GF-D8 (cell line): ENCODE results near the gene MTNR1A.
"Not testable (repeated sequence)": the region's sequence is repeated elsewhere in the genome, so short reads cannot be mapped to it uniquely, and the experiment has no call there.

Experiments
- DNase-seq: peaks from one replicate; lab custom pipeline; 2025; lab: John Stamatoyannopoulos, UW

MTNR1A gene

DNA sequence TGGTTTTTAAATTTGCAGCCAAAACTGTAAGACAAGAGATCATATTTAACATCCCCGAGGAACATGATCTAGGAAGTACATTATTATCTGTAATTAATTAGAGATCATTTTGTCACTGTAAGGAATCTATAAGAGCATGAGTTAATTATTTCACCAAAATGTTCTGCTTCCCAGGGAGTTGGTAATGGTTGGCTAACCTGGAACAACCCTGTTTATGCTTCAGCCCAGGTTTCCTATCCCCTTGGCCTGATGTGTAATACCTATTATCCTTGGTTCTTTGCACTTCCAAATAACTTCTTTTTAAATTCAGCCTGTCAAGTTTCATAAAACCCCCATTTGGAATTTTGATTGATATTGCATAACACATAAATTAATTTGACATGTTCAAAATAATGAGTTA, 6.4 kb upstream of the MTNR1A start:
- DNase-seq, result no peak

DNA sequence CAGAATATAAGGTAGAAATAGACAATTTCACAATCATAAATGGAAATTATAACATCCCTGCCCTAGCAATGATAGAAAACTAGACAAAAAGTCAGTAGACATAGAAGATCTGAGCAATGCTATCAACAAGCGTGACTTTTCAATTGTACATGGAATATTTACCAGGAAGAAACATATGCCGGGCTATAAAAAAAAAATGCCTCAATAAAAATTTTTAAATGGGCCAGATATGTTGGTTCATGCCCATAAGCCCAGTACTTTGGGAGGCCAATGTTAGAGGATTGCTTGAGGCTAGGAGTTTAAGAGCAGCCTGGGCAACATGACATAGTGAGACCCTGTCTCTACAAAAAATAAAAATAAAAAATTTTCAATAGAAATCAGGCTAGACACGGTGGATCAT, 5.3 kb upstream of the MTNR1A start:
- DNase-seq, result no peak

DNA sequence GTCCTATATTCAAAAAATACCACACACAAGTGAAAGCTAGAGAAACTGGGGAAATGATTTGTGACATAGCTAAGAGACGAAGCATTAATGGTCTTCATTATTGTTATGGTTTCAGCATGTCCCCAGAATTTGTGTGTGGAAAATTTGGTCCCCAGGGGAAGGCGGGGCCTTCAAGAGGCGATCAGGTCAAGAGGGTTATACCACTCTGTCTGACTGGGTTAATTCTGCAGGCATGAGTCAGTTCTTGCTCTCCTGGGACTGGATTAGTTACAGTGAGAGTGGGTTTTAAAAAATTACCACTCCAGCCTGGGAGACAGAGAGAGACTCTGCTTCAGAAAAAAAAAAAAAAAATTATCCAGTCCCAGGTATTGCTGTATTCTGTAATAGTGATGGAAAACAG, 2.1 kb upstream of the MTNR1A start:
- DNase-seq, result no peak

DNA sequence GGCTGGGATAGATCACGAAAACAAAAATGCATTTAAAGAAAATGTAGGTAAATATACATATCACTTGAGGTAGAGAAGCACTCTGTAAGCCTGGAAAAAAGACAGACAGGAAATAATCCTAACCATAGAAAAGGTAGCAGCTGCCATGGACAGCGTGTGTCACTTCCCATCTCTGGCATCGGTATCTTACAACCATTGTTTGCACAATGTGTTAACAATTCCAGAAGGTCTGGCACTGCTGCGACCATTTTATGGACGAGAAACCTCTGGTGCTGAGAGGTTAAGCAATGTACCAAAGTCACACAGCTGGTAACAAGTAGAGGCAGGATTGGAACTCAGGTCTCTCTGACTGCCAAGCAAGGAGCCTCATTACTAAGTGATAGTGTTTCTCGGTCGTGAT, 1.7 kb upstream of the MTNR1A start:
- no peak for DNase-seq

DNA sequence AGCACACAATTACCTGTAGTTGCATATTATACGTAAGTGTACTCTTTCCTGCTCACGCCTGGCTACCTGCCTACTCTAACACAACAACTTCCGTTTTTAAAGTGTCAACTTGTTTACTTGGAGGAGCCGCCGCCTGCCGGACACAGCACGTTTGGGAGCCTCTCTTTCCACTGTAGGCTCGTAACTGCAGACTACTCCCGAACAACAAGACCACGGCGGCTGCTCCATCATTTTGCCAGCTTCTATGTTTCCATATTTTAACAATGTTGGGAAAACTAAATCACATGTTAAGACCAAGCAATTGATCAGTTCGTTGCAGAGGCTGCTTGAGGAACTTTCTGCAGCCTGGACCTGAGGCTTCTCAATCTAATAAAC, 841 bp downstream of the MTNR1A start:
- no peak for DNase-seq

DNA sequence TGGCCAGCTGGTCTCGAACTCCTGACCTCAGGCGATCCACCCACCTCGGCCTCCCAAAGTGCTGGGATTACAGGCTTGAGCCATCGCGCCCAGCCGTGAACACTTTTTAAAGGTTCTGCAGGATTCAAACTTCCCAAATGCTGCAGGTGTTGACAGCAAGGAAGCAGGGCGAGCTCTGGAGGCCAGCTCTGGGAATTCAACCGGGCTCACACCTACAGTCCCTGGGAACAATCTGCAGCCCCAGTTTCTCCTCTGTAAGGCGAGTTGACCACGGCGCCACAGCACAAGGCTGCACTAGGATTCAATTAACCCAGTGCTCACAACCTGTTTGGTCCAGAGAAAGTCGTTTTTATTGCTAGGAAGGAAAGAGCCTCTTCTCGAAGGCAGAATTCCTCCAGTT, 1.6 kb downstream of the MTNR1A start:
- no peak for DNase-seq

DNA sequence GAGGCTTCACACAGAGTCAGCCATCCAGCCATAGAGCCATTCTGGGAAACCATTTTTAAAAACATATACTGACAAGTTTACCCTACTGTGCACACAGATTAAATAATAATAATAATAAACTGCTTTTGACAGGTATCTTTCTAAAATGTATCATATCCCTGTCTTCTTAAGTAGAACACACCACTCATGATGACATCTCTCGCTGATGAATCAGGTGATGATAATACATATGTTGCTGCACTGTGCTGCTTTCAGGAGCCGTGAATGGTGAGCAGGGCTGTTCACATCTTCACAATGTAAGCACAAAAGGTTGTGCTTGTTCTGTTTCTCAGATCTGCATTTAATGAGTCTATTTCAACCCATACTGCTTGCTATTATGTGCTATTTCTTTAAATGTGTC, 3.5 kb downstream of the MTNR1A start:
- DNase-seq, result no peak

DNA sequence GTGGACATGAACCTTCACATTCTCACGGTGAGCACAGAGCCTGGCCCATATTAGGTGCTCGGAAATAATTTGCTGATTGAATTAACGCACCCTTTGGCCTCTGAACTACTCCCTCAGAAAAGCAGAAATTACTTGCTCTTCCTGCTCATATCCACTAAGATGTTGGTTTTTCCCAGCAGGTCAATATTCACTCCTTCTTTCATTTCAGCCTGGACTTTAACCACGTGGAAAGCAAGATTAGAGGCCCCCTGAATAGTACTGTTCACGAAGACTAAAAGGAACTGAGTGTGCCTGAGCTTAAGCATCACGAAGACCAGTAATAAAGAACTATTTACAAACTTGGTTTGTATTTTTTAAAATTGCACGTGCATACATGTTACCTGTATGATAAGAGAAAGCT, 9.9 kb downstream of the MTNR1A start:
- no peak for DNase-seq

DNA sequence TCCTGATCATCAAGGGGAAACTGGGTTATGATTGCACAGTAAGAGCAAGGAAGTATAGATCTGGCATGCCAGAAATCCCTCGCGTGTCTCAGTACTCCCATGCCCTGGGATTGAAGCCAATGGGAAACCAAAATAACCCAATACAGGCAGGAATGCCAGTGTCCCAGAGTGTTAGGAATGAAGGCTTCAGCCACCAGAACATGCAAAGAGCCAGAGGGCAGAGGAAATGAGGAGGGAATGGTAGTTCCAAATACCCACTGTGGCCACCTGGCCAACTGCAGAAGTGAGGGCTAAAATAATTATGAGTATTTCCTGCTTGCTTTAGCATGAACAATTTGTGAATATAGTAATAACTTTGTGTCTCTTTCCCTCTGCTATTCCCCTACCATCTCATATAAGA, 12.2 kb downstream of the MTNR1A start:
- DNase-seq, result no peak

DNA sequence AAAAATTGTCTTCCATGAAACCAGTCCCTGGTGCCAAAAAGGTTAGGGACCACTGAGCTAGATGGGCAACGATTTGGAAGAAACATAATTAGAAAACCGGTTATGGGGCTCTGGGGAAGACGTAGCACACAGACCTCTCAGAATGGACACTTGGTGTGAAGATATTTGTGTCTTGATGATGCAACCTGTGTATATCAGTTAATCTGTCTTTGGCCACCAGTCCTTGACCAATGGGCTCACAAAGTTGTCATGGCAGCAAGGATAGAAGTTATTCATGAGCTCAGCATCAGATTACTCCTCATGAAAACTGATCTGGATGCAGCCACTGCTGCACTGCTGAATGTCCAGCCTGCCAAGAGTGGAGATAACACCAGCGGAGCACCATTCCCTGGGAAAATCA, 13.6 kb downstream of the MTNR1A start:
- no peak for DNase-seq

DNA sequence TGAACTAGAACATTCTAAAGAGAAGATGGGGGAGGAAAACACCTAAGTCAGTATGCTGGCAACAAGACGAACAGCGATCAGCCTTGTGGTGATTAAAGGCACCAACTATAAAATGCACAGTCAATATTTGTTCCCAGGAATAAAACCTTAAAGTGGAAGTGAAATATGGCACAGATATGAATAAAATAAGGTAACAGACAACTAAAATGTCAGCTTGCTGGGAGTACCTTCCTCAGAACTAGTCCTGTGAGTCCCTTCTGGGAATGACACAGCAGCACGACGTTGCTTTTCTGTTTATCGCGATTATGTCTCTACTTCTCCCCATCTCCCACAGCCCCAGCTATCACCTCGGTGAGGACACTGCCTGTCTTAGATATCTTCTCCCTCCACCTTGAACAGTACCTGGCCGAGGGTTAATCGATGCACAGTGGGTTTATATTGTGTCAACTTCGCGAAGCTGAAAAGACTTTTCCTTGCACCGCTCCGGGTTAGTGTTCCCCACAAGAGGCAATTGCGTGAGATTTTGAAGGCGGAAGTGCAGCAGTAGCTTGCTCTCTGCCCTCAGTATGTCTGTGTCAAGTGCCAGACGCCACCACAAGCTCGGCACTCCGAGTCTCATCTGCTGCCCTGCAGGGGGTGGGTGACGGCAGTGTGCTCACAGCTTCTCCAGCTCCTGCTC, 17.4 kb downstream of the MTNR1A start:
- DNase-seq, result no peak

DNA sequence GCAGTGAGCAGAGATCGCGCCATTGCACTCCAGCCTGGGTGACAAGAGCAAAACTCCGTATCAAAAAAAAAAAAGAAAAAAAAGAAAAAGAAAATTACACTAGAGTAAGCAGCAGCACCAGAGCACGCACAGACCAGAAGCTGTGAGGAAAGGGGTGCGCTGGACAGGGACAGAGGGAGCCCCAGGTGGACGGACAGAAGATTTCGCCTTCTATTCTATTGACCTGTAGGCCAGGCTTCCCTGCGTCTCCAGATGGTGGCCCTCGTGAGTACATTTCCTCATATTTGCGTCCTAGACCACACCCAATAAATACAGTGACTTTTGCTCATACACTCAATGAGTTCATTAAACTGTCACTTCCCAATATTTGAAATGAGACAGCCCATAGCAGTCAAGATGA, 19.1 kb downstream of the MTNR1A start:
- DNase-seq, result no peak

DNA sequence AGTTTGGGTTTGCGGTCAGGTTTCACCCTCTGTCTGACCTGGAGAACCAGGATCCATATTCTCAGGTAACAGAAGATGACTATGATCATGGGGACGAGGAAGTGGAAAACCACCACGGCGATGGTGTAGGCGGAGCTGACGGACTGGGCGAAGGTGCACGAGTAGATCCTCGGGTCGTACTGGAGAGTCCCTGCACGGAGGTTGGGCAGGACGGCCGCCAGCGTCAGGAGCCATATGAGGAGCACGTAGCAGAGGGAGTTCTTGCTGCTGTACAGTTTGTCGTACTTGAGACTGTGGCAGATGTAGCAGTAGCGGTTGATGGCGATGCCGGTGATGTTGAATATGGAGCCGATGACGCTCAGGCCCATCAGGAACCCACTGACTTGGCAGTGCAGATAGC, 21.3 kb downstream of the MTNR1A start:
- no peak for DNase-seq

DNA sequence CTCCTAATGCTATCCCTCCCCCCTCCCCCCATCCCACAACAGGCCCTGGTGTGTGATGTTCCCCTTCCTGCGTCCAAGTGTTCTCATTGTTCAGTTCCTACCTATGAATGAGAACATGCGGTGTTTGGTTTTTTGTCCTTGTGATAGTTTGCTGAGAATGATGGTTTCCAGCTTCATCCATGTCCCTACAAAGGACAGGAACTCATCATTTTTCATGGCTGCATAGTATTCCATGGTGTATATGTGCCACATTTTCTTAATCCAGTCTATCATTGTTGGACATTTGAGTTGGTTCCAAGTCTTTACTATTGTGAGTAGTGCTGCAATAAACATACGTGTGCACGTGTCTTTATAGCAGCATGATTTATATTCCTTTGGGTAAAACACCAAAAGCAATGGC, 31.4 kb downstream of the MTNR1A start:
- not testable (repeated sequence) for DNase-seq

DNA sequence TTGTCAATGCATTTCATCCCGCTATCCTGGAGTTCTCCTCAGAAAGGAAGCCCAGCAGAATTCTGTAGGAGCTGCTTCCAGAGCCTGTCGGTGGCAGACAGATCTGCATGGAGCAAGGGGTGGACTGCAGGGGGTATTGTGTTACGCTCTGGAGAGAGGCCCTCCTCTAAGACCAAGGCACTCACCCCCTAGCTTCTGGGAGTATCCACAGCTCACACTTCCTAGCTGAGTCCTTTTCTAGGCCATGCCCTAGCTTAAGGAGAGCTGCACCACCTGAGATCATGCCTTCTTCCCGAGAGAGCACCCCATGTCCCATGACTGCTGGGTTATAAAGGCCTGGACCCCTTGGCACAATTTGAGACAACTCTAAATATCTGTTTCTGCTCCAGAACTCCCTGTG, 39.1 kb downstream of the MTNR1A start:
- DNase-seq, result no peak

DNA sequence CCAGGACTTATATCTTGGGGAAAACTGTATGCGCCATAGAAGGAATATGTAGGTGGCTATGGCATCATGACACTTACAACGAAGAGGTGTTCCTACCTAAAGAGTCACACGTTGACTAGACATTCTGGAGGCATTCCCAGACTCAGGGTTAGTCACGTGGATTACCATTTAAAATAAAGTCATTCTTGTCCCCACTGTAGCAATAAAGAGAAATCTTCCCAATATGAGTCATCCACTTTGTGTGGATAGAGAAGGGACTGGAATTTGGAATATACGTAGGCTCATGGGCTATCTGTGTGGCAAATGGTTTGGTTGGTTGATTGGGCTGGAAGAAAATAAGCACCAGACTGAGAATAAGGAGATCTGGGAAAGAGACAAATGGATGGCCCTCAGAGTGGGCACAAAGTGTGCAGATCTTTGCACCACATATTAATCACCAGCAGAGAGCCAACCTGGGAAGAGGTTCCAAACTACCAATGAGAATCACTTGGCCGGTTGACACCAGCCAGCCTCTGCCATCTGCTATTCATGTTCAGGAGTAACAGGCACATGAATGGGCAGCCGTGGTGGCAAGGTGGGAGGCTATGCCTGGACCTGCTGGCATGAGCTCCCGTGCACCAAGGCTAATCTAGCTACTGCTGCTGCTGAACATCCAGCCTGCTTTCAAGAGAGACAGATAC, 41.0 kb downstream of the MTNR1A start:
- DNase-seq, result no peak

DNA sequence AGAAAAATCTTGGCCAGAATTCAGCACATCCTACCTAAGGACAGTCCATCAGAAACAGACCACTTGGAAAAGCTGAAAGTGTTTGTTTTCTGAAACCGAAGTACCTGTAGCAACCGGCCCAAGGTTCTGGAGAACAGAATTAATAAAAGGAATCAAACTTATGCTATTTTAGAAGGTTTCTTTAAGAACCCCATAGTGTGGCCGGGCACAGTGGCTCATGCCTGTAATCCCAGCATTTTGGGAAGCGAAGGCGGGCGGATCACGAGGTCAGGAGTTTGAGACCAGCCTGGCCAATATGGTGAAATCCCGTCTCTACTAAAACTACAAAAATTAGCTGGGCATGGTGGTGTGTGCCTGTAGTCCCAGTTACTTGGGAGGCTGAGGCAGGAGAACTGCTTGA, 50.6 kb downstream of the MTNR1A start:
- DNase-seq, result not testable (repeated sequence)

DNA sequence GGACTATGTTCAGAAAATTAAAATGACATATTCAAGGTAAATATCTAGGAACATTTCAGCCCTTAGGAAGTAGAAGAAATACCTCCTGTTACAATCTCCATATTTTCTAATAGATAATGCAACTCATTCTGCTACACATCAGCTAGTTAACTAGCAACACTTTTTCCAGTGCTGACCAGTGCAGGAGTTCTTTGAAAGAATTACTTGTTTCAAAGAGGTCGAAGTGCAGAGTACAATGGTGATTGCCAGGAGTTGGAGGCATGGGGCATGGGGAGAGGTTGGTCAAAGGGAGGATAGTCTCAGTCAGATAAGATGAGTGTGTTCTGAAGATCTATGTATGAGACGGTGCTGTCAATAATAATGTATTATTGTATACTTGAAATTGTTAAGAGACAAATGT, 53.1 kb downstream of the MTNR1A start:
- no peak for DNase-seq

DNA sequence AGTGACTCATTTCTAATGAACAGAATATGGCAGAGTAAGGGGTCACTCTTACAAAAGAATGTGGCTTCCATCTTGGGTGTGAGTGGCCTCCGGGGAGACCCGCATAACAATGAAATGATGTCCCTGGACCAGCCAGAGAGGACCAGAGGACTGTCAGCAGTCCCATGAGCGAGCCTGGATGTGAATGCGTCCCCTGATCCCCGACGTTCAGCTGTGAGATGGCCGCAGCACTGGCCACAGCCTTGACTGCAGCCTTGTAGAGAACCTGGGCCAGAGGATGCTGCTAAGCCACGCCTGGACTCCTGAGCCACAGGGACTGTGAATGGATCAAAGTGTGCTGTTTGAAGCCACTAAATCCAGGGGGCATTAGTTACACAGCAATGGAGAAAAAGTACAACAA, 53.8 kb downstream of the MTNR1A start:
- no peak for DNase-seq

DNA sequence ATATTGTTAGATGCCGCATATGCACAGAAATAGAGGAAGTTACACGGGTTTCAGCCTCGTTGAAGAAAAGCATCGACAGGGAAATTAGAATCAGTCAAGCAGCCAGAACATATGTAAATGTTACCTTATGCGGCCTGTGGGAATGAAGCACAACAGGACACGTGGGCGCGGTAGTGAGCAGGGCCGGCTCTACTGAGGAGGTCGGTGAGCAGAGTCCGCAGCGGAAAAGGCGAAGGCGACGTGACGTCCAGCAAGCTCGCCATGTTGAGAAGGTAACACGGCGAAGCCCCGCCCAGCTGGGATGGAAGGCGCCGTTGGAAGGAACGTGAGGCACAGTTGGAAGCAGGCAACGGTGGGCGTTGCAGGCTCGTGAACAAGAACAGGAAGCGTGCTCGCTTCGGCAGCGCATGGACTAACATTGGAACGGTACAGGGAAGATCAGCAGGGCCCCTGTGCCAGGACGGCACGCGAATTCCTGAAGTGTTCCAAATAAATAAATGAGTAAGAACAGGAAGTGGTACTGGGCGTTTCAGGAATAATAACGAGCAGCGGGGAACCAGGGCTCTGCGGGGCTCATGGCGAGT, 54.6 kb downstream of the MTNR1A start:
- DNase-seq, result no peak

DNA sequence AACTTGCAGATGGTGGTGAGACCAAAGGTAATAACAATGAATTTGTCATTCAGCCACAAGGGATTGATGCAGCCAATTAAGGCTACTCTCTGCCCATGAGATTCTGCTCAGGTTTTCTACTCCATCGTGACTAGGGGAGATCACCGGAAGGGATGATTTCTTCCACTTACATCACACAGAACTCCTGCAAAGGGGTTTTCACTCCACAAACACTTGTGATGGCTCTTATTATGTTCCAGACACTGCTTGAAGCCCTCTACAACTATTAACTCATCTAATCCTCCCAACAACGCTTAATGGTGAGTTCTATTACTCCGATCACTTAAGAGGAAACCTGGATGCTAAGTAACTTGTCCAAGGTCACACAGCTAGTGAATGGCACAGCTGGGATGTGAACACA, 55.9 kb downstream of the MTNR1A start:
- DNase-seq, result no peak

DNA sequence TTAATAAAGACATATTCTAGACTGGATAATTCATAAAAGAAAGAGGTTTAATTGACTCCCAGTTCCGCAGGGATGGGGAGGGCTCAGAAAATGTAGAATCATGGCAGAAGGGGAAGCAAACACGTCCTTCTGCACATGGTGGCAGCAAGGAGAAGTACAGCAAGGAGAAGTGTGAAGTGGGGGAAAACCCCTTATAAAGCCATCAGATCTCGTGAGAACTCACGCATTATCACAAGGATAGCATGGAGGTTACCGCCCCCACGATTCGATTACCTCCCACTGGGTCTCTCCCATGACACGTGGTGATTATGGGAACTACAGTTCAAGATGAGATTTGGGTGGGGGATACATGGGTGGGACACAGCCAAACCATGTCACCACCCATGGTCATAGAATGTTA, 58.3 kb downstream of the MTNR1A start:
- no peak for DNase-seq

DNA sequence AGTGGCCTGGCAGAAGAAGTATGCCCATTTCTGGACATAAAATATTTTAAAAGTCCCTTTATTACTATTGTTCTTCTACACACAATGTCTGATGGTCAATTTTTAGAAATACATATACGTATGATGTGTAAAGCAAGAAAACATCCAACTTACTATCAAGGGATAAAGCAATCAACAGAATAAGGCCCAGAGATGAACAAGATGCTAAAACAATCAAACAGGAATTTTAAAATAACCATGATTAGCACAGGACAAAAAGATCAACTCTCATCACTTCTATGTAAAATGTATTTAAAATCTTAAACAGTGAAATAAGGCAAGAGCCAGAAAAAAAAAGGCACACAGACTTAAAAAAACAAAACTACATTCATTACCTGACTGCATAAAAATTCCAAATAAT, 60.9 kb downstream of the MTNR1A start:
- no peak for DNase-seq

DNA sequence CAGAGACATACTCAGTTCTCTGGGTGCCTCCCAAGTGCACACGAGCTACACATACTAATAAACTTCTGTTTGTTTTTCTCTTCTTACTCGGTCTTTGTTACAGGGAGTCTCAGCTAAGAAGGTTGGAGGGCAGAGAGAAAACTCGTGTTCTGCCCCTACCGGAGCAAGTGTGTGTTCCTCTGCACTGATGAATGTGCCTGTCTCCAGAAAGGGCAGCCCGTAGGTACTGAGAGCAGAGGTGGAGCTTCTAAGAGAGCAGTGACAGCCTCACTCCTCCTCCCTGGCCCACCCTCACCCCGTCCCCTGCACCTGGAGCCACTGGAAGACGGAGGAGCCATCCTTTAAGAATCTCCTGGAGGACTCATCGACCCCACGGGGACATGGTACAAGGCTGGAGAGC, 67.6 kb downstream of the MTNR1A start:
- no peak for DNase-seq
